RWPE2 (cell line): ENCODE results near the gene PRF1.

ENCODE experiments used
- ATAC-seq: fragments of 200-7000 bp; cut with Tn5 transposase; 3 replicates; pipeline ENCODE4 v1.9.1; 2021; ENCODE audit warnings: low read depth
- DNase-seq: peaks from one replicate; pipeline ENCODE4 v3.0.0-alpha.2; 2020; ENCODE audit warnings: low spot score
- H3K27ac ChIP-seq: fragments of 450-650 bp; 2 replicates; pipeline ENCODE4 v1.5.1; 2017; ENCODE audit warnings: mild to moderate bottlenecking; ENCODE audit not compliant: poor library complexity, severe bottlenecking
- H3K27me3 ChIP-seq: fragments of 250-450 bp; sonication (Bioruptor Pico); 2 replicates; pipeline ENCODE4 v1.5.1; 2021; ENCODE audit warnings: mild to moderate bottlenecking, moderate library complexity; ENCODE audit not compliant: insufficient read depth, poor library complexity, severe bottlenecking
- H3K36me3 ChIP-seq: fragments of 250-450 bp; sonication (Bioruptor Pico); 2 replicates; pipeline ENCODE4 v1.5.1; 2020; ENCODE audit warnings: low read depth, mild to moderate bottlenecking, moderate library complexity
- H3K4me1 ChIP-seq: fragments of 250-450 bp; sonication (Bioruptor Pico); 2 replicates; pipeline ENCODE4 v1.5.1; 2021; ENCODE audit warnings: mild to moderate bottlenecking, moderate library complexity; ENCODE audit not compliant: insufficient read depth, poor library complexity, severe bottlenecking
- H3K4me3 ChIP-seq: fragments of 250-450 bp; sonication (Bioruptor Pico); 2 replicates; pipeline ENCODE4 v1.5.1; 2021; ENCODE audit warnings: mild to moderate bottlenecking, moderate library complexity; ENCODE audit not compliant: severe bottlenecking
- H3K9me3 ChIP-seq: fragments of 250-450 bp; sonication (Bioruptor Pico); 2 replicates; pipeline ENCODE4 v1.5.1; 2021; ENCODE audit warnings: mild to moderate bottlenecking, moderate library complexity; ENCODE audit not compliant: severe bottlenecking
- TF ChIP-seq, protein P1 (sequence below): fragments of 450-650 bp; IDR thresholded peaks from one replicate; pipeline ENCODE4 v1.5.1; 2017; ENCODE audit warnings: mild to moderate bottlenecking, moderate library complexity; ENCODE audit not compliant: poor library complexity, severe bottlenecking

PRF1 gene

GRCh38 chr10:70605161-70605560 lies 2.6 kb upstream of the PRF1 start:
- DNase-seq (no peak), ATAC-seq (no peak)
- Histone ChIP-seq H3K27me3 (no peaks in the 10 kb centered on the region), H3K36me3 (no peaks in the 10 kb centered on the region), H3K27ac (no peak overlapping the region), H3K4me1 (no peaks in the 10 kb centered on the region), H3K4me3 (no peak overlapping the region), H3K9me3 (no peaks in the 10 kb centered on the region)
- TF ChIP-seq, protein P1, sequence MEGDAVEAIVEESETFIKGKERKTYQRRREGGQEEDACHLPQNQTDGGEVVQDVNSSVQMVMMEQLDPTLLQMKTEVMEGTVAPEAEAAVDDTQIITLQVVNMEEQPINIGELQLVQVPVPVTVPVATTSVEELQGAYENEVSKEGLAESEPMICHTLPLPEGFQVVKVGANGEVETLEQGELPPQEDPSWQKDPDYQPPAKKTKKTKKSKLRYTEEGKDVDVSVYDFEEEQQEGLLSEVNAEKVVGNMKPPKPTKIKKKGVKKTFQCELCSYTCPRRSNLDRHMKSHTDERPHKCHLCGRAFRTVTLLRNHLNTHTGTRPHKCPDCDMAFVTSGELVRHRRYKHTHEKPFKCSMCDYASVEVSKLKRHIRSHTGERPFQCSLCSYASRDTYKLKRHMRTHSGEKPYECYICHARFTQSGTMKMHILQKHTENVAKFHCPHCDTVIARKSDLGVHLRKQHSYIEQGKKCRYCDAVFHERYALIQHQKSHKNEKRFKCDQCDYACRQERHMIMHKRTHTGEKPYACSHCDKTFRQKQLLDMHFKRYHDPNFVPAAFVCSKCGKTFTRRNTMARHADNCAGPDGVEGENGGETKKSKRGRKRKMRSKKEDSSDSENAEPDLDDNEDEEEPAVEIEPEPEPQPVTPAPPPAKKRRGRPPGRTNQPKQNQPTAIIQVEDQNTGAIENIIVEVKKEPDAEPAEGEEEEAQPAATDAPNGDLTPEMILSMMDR, result no peak

GRCh38 chr10:70604106-70604505 lies 1.6 kb upstream of the PRF1 start:
- Histone ChIP-seq H3K4me1 (no peaks in the 10 kb centered on the region), H3K36me3 (no peaks in the 10 kb centered on the region), H3K27me3 (no peaks in the 10 kb centered on the region), H3K9me3 (no peaks in the 10 kb centered on the region), H3K27ac (no peak overlapping the region), H3K4me3 (no peak overlapping the region)
- no peak for DNase-seq
- TF ChIP-seq, protein P1, result no peak
- ATAC-seq, result no peak

DNA sequence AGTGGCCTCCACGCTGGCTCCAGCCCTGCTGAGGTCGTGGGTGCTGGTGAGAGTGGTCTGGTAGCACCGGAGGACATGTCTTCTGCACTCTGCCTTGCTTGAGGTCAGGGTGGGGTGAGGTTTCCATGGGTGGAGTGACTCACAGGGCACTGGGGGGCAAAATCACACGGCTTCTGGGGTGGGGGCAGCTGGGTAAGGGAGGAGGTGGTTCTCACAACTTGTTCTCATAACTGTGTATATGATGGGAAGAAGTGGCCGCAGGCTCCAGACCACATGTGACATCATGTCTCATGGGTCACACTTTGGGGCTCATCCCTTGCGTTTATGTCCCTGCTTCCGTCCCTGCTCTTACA lies 884 bp upstream of the PRF1 start:
- Histone ChIP-seq H3K36me3 (no peaks in the 10 kb centered on the region), H3K4me1 (no peaks in the 10 kb centered on the region), H3K27me3 (no peaks in the 10 kb centered on the region), H3K4me3 (no peak overlapping the region), H3K9me3 (no peaks in the 10 kb centered on the region), H3K27ac (no peak overlapping the region)
- DNase-seq, result no peak
- TF ChIP-seq, protein P1, result no peak
- no peak for ATAC-seq

- TF ChIP-seq, protein P1, result no peak
- H3K4me3 ChIP-seq, result no peak overlapping the region
- H3K27ac ChIP-seq, result no peak overlapping the region
- no peak for DNase-seq
- no peaks in the 10 kb centered on the region for H3K4me1 ChIP-seq
- H3K9me3 ChIP-seq, result no peaks in the 10 kb centered on the region
- no peaks in the 10 kb centered on the region for H3K36me3 ChIP-seq
- no peak for ATAC-seq
- H3K27me3 ChIP-seq, result no peaks in the 10 kb centered on the region
Measured at GRCh38 chr10:70601746-70602145, 795 bp downstream of the PRF1 start.

DNA sequence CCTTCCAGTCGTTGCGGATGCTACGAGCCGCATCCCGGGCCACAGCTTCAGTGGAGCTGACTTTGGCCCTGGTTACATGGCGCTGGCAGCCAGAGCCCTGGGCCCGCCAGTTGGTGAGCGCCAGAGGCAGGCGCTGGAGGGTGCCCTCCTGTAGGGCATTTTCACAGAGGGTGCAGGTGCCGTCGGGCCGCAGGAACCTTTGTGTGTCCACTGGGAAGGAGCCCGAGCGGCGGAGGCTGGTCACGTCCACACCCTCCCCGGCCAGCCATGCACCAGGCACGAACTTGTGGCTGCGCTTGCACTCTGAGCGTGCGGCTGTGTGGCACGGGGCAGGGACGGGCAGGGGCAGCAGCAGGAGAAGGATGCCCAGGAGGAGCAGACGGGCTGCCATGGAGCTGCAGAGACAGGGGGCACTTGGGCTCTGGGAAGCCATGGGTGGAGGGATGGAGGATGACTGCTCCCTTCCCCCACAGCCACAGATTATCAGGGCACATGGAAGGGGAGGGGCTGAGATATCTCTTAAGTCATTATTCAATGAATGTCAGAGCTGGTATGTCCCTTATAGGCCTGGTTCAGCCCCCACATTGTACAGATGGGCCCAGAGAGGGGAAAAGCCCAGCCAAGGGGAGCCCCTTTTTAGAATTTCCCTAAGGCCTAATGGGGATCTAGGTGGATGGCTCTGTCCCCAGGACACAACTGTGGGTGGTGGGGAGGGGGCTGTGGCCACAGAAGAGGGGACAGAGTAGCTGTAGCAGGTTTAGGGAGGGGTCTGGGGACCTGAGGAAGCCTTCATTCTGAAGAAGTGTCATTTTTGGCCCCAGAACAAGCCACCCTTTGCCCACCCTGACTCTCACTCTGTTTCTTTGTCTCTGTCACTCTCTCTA lies 1.8 kb downstream of the PRF1 start:
- Histone ChIP-seq H3K27me3 (no peaks in the 10 kb centered on the region), H3K9me3 (no peaks in the 10 kb centered on the region), H3K27ac (no peak overlapping the region), H3K36me3 (no peaks in the 10 kb centered on the region), H3K4me1 (no peaks in the 10 kb centered on the region), H3K4me3 (no peak overlapping the region)
- TF ChIP-seq, protein P1, result no peak
- no peak for ATAC-seq
- DNase-seq, result no peak
